CD4-positive, alpha-beta T cell treated with Interleukin-12 subunit alpha and Interleukin-12 subunit beta, for 1 hour (primary cell): ENCODE measurements around the gene PBX1.

ENCODE experiments used
- DNase-seq: peaks from one replicate; pipeline ENCODE4 v3.0.0-alpha.2; 2020

PBX1 gene

GRCh38 chr1:164901031-164901430 lies 342.0 kb downstream of the PBX1 start:
- no peak for DNase-seq
